Measurements from ENCODE around the gene MYH9.
A peak's percentile ranks its signal among the peaks of the same experiment; 100 is the strongest.
"Not testable (repeated sequence)": the region's sequence is repeated elsewhere in the genome, so short reads cannot be mapped to it uniquely, and the experiment has no call there.

Gene MYH9

DNA sequence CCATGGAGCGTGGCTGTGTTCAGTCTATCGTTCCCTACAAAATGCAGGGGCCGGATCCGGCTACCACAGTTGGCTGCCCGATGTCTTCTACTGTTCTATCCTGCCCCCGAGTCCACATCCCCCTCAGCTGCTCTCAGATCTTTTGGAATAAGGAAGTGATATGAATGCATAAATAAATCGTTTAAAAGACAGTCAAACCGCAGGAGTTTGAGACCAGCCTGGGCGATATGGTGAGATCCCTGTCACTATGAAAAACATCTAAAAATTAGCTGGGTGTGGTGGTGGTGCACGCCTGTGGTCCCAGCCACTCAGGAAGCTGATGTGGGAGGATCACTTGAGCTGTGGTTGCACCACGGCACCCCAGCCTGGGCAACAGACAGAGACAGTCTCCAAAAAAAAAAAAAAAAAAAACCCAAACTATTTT is 97.8 kb downstream of the MYH9 start:
- peak; percentile 47 for DNase-seq

DNA sequence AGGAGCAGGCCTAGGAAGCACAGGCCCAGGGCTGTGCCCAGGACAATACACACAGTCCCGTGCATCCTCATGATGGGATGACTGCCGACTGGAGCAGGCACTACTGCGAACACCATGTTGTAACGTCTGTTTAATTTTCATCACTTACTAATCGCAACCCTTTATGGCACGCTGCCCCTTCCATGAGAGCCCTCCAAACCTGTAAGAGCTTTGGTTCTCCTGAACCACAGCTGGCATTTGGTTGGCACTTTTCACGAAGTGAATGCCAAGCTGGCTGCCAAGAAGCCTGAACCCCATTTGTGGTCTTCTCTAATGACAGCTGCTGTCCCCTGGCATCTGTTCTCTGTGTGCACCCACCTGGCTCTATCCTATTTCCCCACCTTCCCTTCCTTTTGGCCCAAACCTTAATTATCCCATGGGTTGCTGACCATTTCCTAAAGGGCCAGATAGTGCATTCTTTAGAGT is 98.3 kb downstream of the MYH9 start:
- DNase-seq: no peak

DNA sequence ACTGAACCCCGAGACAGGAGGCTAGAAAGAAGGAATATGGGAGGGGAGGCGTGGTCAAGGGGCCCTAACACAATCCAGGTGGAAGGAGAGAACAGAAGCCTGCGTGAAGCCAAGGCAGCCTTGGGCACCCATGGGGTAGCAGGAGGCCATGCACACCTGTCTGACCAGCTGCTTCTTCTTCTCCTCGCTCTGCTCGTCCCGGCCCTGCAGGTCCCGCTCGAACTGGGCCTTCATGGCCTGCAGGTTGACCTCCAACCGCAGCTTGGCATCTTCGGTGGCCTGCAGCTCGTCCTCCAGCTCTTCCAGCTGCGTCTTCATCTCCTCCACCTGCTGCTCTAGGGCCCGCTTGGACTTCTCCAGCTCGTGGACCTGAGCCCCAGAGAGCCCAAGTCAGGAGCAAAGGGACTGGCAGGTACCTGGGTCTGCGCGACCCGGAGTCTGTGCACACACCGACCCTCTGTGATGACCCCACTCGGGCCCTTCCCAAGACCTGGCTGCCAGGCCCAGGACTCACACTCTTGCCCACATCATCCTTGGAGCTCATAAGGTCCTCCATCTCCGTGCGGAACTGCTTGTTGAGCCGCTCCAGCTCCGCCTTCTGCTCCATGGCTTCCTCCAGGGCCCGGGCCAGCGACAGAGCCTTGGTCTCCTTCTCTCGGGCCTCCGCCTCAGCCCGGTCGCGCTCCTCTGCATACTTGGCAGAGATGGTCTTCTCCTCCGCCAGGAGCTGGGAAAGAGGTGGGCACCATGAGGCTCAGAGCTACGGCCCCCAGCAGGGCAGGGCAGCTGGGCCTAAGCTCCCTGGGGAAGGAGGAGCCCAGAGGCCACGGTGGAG is 99.0 kb downstream of the MYH9 start:
- DNase-seq: no peak

DNA sequence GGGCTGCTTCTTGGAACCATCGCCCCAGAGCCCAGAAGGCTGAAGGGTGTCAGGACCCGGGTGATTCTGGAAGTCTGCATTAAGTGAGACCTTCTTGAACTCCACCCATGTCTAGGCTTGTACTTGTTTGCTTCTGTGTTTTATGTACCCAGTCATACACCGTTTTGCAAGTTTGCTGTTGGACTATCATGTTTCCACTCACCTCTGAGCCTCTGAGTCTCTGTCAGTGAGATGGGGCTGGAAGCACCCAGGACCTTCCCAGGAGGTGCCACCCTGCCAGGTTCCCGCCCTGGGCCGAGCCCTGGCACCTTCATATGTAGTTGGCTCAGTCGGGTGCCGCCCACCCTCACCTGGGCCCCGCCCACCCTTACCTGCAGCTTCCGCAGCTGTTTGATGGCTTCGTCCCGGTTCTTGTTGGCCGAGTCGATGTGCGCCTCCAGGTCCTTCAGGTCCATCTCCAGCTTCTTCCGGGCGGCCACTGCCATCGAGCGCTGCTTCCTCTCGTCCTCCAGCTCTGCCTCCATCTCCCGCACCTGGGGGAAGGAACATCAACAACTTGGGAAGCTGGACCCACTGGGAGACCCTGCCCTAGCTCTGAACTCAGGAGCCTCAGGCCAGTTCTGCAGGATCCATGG is 99.8 kb downstream of the MYH9 start:
- DNase-seq: no peak

DNA sequence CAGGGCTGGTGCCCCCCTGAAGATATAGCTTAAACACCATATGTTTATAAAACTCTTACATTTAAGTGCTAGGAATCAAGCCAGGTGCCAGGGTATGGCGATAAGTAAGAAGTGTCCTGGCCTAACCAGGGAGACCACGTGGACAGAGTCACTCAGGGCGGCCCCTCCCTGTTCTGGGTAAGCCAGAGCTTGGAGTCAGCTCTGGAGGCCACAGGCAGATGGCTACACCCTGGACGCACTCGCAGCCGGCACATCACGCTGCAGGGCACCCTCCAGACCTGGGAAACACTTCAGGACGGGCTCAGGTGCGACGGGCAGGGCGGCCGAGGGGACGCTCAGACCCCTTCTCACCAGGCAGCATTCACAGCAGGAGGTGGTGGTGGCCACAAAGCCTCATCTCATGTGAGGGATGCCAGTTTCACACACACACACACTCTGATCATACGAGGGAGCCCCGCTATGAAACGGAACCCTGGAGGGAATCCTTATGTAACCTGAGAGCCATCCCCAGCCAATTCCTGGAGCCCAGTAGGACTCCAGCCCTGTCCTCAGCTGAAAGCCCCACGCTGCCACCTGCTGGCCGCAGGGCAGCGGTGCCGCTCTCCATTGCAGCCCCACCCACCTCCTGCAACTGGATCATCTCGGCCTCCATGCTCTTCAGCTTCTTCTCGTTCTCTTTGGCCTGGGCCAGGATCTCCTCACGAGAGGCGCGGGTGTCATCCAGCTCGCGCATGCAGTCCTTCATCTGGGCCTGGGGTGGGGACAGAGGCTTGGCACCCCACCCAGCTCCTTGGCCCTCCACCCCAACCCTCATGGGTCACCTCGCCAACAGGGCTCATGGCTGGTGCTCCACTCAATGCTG is 101.4 kb downstream of the MYH9 start:
- DNase-seq: peak; percentile 61

DNA sequence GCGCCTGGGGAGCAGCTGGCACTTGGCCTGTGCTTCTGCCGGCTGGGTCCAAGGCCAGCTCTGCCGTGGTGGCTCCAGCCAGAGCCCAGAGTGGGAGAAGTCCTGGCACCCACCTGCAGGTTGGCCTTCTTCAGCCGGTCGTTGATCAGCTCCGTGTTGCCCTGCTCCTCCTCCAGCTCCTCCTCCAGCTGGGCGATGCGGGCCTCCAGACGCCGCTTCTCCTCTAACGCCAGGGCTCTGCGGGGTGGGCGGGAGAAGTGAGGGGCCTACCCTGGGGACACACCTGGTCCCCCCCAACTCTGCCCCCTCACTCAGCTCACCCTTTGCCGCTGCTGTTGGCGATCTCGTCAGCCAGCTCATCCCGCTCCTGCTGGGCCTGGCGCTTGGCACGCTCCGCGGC is 102.2 kb downstream of the MYH9 start:
- no peak for DNase-seq

DNA sequence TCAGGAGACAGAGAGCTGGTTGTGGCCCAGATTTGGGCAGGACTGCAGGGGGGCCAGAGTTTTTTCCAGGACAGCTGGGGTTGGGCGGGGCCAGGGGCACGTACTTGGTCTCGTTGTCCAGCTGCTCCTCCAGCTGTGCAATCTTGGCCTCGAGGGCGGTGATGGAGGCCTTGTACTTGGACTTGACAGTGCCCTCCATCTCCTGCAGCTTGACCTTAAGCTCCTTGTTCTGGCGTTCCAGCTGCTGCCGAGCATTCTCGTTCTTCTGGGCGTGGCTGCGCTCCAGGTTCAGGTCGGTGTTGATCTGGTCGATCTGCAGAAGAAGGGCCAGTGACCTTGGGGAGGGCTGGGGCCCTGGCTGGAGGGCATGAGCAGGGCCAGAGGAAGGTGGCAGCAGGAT is 102.8 kb downstream of the MYH9 start:
- DNase-seq: no peak

DNA sequence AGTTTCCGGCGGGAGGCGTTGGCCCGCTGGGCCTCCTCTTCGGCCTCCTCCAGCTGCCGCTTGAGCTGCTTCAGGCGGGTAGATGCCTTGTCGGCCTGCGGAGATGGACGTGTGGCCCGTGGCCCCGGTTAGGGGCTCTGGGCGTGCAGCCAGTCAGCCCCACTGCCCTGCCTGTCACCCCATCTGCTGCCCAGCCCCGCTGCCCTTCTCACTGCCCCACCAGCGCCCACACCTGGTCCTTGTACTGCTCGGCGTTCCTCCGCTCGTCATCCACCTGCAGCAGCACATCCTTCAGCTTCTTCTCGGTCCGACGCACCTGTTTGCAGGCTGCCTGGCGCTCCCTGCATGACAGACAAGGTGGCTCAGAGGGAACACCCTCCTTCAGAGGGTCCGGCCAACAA is 103.6 kb downstream of the MYH9 start:
- DNase-seq: no peak

DNA sequence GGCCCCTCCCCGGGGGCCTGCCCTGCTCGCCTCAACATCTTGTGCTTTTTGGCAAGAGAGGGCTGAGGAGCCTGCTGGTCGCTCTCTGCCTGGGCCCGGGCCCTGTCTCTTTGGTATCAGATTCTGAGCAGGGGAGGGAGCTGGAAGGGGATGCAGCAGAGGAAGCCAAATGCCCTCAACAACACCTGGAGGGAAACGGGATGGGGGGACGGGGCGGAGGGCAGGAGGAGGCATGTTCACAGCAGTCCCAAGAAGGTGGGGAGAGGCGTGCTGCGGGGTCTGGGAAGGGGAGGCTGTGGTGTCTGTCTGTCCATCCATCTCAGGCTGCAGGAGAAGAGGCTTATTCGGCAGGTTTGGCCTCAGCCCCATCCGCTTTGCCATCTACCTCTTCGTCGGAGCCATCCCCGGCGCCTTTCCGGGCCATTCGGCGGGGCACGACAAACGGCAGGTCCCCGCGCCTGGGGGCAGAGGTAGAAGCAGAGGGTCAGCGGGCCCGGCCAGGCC is 105.4 kb downstream of the MYH9 start:
- DNase-seq: no peak

DNA sequence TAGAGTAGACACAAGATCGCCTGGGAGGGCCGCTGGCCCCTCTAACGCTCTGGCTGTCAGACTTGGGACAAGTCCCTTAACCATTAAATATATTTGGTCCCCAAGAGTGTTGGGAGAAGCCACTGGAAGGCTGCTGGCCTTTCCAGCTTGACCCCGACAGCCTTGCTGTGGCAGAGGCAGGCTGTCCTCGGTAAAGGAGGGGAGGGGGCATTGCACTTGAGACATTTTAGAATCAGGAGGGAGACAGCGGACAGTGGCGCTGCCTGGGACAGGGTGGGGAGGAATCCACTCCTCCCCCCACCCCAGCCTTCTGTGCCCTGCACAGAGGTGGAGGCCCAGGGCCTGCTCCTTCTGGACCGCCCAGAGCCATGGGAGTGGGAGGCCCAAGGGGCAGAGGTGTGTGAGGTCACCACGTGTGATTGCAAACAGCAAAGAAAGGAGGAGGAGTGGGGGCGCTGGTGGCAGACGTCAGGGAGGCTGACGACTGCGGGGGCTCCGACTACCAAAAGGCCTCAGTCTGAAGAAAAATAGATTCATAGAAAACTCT is 105.9 kb downstream of the MYH9 start:
- no peak for DNase-seq

DNA sequence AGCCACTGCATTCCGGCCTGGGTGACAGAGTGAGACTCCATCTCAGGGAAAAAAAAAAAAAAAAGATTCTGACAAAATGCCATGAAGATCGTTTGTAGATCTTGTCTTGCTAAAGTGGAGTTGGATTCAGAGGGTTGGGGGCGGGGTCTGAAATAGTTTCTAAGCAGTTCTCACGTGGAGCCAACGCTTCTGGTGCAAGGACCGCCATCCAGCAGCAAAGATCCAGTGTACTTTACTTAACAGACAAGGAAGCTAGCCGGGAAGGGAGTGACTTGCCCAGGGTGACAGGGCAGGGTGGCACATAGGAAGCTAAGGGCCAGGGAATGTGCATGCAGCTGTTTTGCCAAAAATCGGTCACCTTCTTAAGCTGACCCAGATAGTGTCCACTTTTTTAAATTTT is 107.4 kb downstream of the MYH9 start:
- no peak for DNase-seq

DNA sequence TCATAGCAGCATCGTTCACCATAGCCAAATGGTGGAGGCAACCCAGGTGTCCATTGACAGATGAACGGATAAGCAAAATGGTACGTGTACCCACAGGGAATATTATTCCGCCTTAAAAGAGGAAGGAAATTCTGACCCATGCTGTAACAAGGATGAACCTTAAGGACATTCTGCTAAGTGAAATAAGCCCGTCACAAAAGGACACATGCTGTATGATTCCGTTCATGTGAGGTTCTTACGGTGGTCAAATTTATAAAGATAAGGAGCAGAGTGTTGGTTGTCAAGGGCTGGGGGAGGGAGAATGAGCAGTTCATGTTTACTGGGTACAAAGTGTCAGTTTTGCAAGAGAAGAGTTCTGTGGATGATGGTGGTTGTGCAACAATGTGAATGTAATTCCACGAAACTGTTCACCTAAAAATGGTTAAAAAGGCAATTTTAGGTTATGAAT is 108.5 kb downstream of the MYH9 start:
- no peak for DNase-seq

DNA sequence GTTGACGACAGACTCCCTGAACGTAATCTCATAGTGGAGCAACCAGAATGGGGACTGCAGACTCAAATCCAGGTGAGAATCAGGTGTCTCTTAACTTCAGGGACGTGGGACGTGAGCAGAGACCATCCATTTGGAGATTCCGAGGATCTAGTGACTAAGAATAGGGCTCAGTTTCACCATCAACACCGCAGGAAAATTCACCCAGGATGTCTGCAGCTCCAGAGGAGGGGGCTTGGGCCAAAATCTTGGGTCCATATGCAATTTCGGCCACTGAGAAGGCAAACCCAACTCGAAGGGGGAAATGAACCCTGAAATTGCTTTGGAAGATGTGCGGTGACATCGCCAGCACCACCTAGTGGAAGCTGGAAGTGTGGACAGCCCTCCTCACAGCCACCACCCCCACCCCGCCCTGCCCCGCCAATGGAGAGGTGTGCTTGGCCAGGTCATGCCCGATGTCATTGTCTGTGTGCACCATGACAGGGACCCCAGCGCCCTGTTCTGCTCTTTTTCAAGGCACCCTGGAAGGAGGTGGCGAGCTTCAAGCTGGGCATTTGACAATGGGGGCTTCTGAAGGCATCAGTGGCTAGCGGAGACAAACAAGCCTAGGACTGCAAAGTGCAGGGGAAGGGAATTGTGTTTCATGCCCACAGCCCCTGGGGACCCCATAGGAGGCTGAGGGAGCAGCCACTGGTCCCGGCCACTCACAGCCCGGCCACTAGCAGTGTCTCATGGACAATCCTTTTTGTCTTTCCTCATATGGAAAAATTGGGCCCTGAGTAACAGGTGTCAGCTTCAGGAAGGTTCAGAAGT is 110.1 kb downstream of the MYH9 start:
- peak; percentile 58 for DNase-seq

DNA sequence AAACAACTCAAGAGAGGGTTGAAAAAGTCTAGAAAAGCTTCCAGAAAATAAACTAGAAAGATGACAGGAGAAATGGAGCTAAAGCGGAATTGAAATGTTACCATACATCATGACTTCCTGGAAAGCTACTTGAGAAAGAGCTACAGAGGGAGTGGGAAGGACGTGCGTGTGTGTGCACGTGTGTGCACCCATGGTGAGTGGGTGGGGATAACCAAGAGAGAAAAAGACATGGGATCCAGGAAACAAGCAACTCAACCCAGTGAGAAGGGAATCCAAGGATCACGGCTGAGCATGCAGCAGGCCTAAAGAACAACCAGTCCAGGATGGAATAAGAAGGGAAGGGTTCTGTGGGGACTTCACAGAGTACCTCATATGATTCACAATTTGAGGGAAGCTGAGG is 113.2 kb downstream of the MYH9 start:
- DNase-seq: no peak

DNA sequence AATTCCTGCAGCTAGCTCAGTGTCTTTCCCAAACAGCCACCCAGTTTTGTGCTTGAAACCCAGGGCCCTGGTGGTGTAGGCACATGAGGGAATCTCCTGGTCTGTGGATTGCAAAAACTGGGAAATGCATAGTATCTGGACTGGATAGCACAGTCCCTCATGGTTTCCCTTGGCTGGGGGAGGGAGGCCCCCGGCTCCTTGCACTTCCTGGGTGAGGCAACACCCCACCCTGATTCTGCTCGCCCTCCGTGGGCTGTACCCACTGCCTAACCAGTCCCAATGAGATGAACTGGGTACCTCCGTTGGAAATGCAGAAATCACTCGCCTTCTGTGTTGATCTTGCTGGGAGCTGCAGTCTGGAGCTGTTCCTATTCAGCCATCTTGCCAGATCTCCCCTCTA is 115.8 kb downstream of the MYH9 start:
- not testable (repeated sequence) for DNase-seq

DNA sequence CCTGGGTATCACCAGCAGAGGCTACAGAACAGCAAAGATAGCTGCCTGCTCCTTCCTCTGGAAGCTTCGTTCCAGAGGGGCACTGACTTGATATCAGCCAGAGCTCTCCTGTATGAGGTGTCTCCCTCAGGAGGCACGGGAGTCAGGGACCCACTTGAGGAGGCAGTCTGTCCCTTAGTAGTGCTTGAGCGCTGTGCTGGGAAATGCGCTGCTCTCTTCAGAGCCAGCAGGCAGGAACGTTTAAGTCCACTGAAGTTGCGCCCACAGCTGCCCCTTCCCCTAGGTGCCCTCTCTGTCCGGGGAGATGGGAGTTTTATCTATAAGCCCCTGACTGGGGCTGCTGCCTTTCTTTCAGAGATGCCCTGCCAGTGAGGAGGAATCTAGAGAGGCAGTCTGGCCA is 116.5 kb downstream of the MYH9 start:
- not testable (repeated sequence) for DNase-seq

DNA sequence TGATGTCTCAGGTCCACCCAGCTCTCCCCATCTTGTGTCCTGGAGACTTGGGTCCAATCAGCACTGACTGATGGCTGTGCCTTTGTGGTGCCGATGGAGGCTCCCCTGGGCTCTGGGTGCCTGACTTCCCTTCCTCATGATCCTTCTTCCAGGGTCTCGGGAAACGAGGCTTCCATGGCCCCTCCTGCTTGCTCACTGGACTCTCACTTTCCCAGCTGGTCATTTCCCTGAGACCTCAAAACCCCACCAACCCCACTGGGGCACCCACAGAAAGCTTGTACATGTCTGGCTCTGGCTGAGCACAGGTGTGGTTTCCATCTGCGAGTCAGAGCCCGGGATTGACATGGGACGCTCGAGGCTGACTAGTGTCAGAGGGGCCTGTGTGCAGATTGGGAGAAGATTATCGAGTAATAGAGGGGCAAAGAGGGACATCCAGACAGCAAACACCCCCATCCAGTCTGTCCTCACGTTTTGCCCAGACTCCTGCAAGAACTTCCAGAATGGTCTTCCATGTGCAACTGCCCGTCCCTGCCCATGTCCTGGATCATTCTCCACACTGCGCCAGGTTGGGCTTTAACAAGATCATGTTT is 119.8 kb downstream of the MYH9 start:
- no peak for DNase-seq

DNA sequence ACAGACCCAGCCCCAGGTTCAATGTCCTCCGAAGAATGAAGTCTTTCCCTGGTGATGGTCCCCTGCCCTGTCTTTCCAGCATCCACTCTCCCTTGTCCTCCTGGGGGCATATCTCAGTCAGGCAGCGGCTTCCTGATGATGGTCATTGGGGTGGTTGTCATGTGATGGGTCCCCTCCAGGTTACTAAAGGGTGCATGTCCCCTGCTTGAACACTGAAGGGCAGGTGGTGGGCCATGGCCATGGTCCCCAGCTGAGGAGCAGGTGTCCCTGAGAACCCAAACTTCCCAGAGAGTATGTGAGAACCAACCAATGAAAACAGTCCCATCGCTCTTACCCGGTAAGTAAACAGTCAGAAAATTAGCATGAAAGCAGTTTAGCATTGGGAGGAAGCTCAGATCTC is 120.7 kb downstream of the MYH9 start:
- no peak for DNase-seq

DNA sequence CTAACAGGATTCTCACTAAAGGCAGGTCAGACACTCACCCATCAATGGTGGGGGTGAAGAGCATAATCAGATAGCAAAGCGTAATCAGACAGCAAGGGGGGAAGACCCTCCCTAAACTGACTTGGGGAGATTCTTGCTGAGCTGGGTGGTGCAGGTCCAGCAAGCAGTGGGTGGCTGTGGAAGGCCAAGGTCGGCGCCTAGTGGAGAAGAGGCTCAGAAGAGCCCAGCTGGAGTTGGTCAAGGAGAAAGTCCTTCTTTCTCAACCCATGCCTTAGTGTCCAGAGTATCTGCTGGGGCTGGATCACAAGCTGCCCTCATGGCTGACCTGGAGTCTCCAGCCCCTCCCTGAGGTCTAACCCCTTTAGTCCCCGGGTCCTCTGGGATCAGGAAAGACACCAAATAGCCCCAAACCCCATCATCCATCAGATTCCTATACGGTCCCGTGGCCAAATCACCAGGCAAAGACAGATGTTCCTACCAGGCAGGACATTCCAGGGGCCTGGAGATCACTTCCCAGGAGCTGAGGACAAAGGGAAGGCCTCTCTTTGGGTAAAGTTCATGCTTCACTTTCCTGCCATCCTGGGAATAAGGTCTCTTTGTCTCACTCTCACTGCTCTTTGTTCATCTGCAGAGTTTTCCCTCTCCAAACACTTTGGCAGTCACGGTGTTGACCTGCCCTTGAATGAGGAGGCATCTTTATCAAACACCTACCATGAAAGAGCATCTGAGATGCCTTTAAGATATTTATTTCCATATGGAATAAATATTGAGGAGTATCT is 123.7 kb downstream of the MYH9 start:
- not testable (repeated sequence) for DNase-seq

DNA sequence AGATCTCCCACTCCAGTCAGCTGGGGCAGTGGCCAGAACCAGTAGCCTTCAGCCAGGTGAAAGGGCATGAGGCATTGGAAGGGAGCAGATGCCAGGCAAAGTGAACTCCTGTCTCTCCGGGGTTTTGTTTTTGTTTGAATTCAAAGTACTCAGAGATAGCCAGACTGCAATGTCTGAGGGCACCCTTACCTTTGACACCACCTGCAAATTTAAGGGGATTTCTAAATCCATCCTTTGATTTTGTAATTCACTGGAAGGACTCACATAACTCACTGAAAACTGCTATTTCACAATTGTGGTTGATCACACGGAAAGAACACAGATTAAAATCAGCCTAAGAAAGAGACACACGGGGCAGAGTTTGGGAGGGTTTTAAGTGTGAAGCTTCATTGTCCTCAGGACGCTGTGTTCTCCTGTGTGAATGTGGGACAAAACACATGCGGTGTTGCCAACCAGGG is 124.5 kb downstream of the MYH9 start:
- not testable (repeated sequence) for DNase-seq

DNA sequence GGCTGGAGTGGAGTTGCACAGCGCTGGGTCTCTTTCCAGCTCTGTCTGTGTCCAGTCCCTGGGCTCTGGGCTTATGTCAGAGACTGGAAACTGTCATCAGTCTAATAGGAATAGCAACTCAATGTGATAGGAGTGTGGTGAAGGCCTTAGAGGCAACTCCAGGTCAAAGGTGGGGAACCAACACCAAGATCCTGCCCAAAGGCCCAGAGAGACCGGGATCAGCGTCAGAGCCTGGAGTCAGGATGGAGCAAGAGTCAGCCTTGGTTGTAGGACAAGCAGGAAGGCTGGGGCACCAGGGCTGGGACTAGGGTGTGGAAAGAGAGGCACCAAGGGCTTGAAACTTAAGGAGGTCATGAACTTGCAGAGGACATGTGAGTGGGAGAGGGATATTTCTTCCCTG is 125.5 kb downstream of the MYH9 start:
- DNase-seq: not testable (repeated sequence)

Measured in T-helper 9 cell (primary cell).